ENCODE measurements around the gene CDC42BPG.

Gene CDC42BPG

GRCh38 chr11:64865286-64866172 lies 21.1 kb upstream of the CDC42BPG start:
- no peak for DNase-seq (ENCODE audit: low read depth)

GRCh38 chr11:64864473-64865285 lies 20.2 kb upstream of the CDC42BPG start:
- DNase-seq (ENCODE audit: low read depth): peak; percentile 85

GRCh38 chr11:64864135-64864472 lies 19.7 kb upstream of the CDC42BPG start:
- no peak for DNase-seq (ENCODE audit: low read depth)

DNA sequence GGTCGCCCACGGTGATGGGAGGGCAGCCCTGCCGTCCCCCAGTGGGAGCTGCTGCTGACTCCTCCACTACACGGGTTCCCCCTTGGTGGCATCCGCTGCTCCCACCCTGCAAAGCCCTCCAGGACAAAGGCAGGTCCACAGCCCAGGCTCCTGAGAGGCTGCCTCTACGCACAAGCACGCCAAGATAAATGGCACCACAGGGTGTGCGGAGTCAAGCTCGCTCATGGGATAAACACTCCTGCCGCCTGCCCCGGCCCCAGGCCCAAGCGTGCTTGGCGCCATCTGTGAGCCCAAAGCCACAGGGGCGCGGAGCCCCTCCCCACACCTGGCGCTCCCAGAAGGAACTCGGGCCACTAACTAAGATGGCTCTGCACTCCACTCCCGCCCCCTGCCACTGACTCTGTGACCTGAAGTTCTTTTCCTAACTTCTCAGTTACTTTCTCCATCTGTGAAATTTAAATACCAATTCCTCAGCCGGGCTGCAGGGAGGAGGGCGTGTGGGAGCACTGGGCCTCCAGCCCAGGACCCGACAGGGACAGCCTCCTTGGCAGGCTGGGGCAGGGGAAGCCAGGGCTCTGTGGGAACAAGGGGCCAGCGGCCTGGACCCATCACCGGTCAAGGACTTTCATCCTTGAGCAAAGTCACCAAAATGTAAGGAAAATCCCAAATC lies 19.1 kb upstream of the CDC42BPG start:
- DNase-seq (ENCODE audit: low read depth): no peak

DNA sequence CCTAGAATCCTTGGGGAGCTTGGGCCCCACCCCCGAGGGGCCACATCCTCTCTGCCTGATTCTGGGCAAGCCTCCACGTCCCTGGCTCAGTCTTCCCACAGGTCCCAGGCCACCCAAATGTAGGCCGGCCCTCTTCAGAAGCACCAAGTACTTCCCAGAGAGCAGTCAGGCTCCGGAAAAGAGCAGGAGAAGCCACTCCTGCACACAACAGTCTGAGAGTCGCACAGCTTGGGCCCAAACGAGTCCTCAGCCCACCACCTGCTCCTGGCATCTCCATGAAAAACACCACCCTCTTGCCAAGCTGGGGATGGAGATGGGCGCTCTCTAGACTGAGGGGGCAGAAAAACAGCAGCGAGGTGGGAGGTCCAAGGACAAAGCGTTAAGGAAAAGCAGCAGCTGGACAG lies 18.5 kb upstream of the CDC42BPG start:
- no peak for DNase-seq (ENCODE audit: low read depth)

- DNase-seq (ENCODE audit: low read depth): no peak
Measured at GRCh38 chr11:64861227-64861975, 16.9 kb upstream of the CDC42BPG start.

GRCh38 chr11:64859542-64860414 lies 15.3 kb upstream of the CDC42BPG start:
- no peak for DNase-seq (ENCODE audit: low read depth)

DNA sequence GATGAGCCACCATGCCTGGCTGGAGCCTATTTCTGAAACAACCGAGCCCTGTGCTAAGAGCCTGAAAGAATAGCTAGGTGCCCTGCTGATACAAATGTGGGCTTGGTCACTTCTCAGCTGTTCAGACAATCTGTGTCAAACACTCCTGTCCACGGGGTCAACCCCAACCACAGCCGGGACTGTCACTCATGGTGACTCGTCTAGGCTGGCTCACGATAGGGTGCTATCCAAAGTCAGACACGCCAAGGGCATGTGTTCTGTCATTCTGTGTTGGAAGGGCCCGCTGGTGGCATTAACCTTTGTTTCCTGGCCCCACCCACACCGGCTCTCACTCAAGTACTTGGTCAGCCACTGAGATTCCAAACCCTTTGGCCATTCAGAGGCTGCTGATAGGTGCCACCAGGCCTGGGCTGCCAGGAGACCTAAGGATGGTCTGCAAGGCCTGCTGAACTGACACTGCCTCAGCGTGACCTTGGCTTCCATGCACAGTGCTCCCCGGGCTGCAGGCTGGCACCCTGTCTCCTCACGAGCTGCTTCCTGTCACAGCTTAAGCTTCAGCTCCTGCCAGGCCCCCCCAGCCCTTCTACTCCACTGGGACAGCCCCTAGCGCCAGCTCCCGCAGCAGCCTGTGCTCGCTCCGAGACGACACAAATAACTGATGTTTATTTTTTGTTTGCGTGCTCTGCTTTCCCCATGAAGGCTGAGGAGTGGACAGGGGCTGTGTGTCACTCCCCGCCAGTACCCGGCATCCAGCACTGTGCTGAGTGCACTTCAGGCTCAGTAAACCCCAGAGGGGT lies 14.2 kb upstream of the CDC42BPG start:
- DNase-seq (ENCODE audit: low read depth): no peak

GRCh38 chr11:64857485-64857884 lies 13.0 kb upstream of the CDC42BPG start:
- DNase-seq (ENCODE audit: low read depth): no peak

DNA sequence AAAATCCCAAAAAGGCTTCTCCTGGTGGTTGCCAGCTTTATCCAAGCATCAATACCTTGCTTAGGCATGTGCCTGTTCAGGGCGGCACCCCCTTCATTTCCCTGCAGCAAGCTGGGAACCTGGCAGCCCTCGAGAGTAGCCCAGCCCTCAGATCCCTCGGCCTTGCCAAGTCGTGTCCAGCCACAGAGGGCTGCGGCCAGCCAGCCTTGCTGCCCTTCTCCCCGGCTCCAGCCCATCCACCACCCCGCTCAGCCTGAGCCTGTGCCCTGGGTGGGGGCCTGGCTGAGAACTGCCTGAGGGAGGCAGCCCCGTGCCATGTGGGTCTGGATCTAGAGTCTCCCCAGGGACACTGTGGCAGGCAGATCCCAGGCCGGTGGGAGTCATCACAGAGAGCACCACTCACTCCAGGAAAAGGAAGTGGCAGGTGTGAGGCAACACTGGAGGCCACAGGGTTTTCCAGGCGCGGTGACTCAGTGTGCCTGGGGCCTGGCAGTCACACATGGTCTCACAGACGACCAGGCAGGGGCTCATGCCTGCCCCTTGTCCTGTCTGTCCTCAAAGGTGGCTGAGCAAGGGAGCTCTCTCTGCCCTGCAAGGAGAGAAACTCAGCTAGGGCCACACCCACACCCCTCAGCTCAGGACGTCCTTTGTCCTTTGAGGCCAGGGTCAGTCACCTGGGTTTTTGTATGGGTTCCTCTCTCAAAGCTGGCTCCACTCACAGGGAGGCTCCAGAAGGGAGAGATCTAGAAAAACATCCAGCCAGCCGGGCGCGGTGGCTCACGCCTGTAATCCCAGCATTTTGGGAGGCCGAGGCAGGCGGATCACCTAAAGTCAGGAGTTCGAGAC lies 12.2 kb upstream of the CDC42BPG start:
- no peak for DNase-seq (ENCODE audit: low read depth)

DNA sequence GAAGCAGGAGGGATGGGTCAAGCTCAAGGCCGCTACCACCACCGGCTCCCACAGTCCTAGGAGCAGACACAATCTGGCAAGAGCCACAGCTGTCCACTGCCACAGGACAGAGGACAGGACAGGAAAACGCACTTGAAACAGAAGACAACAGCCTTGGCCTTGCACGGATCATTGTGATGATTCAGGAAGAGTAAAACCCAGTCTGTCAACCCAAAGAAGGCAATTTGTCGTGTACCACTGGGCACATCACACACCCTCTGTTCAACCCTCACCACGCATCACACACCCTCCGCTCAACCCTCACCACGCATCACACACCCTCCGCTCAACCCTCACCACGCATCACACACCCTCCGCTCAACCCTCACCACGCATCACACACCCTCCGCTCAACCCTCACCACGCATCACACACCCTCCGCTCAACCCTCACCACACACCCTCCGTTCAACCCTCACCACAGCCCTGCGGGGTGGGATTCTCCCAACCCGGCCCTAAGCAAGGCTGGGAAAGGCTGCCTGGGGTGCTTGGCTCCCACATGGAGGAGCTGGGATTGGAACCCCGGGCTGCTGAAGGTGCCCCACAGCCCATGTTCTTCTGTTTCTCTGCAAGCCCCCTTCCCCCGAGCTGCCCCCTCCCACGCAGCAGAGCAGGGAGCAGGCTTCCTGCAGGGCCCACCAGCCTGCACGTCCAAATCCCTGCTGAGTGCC lies 11.3 kb upstream of the CDC42BPG start:
- no peak for DNase-seq (ENCODE audit: low read depth)

DNA sequence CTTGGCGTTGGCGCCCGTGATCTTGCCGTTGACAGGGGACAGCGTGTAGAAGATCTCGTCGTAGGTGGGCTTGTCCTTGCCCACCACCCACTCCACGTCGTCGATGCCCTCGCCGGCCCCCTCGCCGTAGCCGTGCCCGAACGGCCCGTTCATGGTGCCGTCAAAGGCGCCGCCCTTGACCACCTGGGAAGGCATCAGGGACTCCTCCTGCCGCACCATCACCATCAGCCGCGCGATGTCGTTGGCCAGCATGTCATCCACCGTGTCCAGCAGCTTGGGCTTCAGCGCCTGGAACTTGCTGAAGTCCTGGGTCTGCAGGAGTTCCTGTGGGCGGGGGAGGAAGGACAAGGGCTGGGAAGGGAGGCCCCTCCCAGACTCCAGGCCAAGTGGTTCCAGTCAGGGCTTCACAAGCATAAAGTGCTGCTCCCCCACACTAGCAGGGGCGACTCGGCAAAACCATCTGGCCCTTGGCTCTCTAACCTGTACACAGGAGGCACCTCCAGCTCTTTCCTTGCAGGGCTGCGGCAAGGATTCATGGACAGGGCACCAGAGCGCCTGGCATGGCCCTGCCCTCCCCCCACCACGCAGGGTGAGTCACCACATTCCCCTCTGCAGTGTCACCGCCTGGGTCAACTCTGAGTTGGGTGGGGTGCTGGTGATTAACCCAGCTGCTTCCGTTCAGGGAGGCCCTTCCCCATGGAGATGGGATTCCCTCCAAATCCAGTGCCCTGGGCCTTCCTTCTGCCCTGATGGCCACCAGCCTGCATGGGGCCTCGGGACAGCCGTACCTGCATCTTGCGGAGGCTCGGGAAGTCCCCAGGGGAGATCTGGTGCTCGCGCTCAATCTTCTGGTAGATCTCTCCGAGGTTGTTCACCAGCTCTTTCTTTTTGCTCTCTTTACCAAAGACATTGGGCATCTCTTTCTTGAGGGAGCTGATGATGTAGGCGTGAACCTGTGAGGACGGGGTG lies 10.4 kb upstream of the CDC42BPG start:
- DNase-seq (ENCODE audit: low read depth): peak; percentile 84

- no peak for DNase-seq (ENCODE audit: low read depth)
Measured at GRCh38 chr11:64854157-64854533, 9.7 kb upstream of the CDC42BPG start.

- no peak for DNase-seq (ENCODE audit: low read depth)
Measured at GRCh38 chr11:64853709-64854108, 9.3 kb upstream of the CDC42BPG start.

DNA sequence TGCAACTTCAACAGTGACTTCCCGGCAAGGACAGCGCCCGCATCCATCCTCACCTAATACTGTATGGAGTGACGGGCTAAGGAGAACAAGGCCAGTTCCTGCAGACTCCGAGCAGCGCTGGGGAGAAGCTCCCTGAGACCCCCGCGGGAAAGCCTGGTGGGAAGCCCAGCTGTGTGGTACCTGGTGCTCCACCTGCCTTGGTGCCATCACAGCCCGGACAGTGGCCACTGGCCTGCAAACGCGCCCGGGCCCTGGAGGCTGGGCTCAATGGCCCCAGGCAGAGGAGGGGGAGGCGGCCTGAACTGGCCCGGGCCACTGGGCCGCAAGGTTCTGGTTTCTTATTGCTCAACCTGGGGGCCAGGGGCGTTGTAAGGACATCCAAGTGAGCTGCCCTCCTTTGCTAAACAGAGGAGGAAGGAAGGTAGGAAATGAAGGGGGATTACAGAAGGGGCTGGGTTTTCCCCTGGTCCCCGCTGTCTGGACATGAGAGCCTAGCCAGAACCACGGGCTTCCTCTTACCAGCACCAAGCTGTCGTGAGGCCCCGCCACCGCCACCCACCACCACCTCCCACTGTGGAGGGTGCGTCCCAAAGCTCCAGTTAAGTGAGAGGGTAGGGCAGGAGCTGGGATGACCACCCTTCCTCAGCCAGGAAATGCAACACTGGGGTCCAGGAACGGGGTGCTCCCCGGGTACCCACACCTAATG lies 8.5 kb upstream of the CDC42BPG start:
- no peak for DNase-seq (ENCODE audit: low read depth)

GRCh38 chr11:64851831-64852351 lies 7.4 kb upstream of the CDC42BPG start:
- DNase-seq (ENCODE audit: low read depth): no peak

All from fibroblast of the conjunctiva (primary cell).